Ovary (tissue), 3 donors: ENCODE data around the gene TNNC1.

Experiments used
- EP300 ChIP-seq: sonication (generic); formaldehyde crosslinking; IDR thresholded peaks from one replicate; pipeline ENCODE4 v1.6.1; 2017; ENCODE audit warnings: antibody characterized with exemption
- POLR2A ChIP-seq: fragments of 450-650 bp; IDR thresholded peaks from one replicate; pipeline ENCODE4 v1.6.1; 2017; ENCODE audit warnings: antibody characterized with exemption, mild to moderate bottlenecking, moderate library complexity
- TF ChIP-seq, protein P1 (sequence below), 3 donors: fragments of 450-650 bp in 2 of 3; fragments of 200-600 bp in 1 of 3; IDR thresholded peaks; one replicate each; pipeline versions ENCODE4 v1.5.1 to v1.8.0; 2016 to 2022; ENCODE audit warnings: antibody characterized with exemption in 3 of 3, mild to moderate bottlenecking in 1 of 3
- donor health status: DM: no; HTN: no; CAD: no.

DNA sequence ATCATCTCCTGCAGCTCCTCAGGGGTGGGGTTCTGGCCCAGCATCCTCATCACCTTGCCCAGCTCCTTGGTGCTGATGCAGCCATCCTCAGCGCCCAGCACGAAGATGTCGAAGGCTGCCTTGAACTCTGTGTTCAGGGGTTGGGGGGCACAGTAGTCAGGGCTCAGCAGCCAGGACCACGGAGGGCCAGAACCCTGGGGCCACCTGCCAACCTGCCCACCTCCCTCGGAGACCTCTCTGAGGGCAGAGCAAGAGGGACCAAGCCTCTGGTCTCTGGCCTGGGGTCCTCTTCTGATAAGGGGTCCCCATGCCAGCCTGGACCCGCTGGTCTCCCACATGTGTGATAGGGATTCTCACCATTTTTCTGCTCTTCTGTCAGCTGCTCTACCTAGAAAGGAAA lies 1.7 kb downstream of the TNNC1 start:
- TF ChIP-seq, protein P1, sequence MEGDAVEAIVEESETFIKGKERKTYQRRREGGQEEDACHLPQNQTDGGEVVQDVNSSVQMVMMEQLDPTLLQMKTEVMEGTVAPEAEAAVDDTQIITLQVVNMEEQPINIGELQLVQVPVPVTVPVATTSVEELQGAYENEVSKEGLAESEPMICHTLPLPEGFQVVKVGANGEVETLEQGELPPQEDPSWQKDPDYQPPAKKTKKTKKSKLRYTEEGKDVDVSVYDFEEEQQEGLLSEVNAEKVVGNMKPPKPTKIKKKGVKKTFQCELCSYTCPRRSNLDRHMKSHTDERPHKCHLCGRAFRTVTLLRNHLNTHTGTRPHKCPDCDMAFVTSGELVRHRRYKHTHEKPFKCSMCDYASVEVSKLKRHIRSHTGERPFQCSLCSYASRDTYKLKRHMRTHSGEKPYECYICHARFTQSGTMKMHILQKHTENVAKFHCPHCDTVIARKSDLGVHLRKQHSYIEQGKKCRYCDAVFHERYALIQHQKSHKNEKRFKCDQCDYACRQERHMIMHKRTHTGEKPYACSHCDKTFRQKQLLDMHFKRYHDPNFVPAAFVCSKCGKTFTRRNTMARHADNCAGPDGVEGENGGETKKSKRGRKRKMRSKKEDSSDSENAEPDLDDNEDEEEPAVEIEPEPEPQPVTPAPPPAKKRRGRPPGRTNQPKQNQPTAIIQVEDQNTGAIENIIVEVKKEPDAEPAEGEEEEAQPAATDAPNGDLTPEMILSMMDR (IDR thresholded peaks at IDR 0.05) = no peak
- no peak for TF ChIP-seq EP300
- no peak for TF ChIP-seq POLR2A
